Effector memory CD4-positive, alpha-beta T cell (primary cell): ENCODE data around the gene EIPR1.
"Not testable (repeated sequence)": the region's sequence is repeated elsewhere in the genome, so short reads cannot be mapped to it uniquely, and the experiment has no call there.

Experiments
- DNase-seq, 3 donors: peaks; one replicate each; pipeline ENCODE4 v3.0.0-alpha.2; 2020
- H3K27ac ChIP-seq: 2 replicates; pipeline ENCODE4 v1.7.0; 2013; ENCODE audit warnings: mild to moderate bottlenecking, low read length, moderate library complexity; ENCODE audit not compliant: insufficient read depth, poor library complexity, severe bottlenecking
- H3K27me3 ChIP-seq: replicated peaks from 2 replicates; pipeline ENCODE4 v1.7.0; 2013; ENCODE audit warnings: mild to moderate bottlenecking, low read length; ENCODE audit not compliant: insufficient read depth, control insufficient read depth, poor library complexity, severe bottlenecking
- H3K36me3 ChIP-seq: 2 replicates; pipeline ENCODE4 v1.7.0; 2013; ENCODE audit warnings: mild to moderate bottlenecking, low read length, moderate library complexity; ENCODE audit not compliant: control insufficient read depth, insufficient read depth
- H3K4me1 ChIP-seq: 2 replicates; pipeline ENCODE4 v1.7.0; 2013; ENCODE audit warnings: low read length, mild to moderate bottlenecking; ENCODE audit not compliant: control insufficient read depth, insufficient read depth, poor library complexity, severe bottlenecking
- H3K4me3 ChIP-seq: 2 replicates; pipeline ENCODE4 v1.7.0; 2013; ENCODE audit warnings: low read length, low read depth, mild to moderate bottlenecking; ENCODE audit not compliant: insufficient read depth, poor library complexity, severe bottlenecking
- H3K9me3 ChIP-seq: 2 replicates; pipeline ENCODE4 v1.7.0; 2013; ENCODE audit warnings: mild to moderate bottlenecking, low read length, moderate library complexity; ENCODE audit not compliant: control insufficient read depth

The EIPR1 gene

GRCh38 chr2:3290655-3291054, 87.0 kb downstream of the EIPR1 start:
- Histone ChIP-seq H3K27me3 (no peaks in the 10 kb centered on the region), H3K9me3 (no peaks in the 10 kb centered on the region), H3K27ac (no peak overlapping the region)

GRCh38 chr2:3289971-3290370, 87.6 kb downstream of the EIPR1 start:
- no peak overlapping the region for H3K27ac ChIP-seq
- H3K9me3 ChIP-seq = no peaks in the 10 kb centered on the region
- no peak for DNase-seq
- no peaks in the 10 kb centered on the region for H3K36me3 ChIP-seq
- no peaks in the 10 kb centered on the region for H3K4me1 ChIP-seq
- no peaks in the 10 kb centered on the region for H3K27me3 ChIP-seq
- no peak overlapping the region for H3K4me3 ChIP-seq

More at GRCh38 chr2:3290655-3291054, 87.0 kb downstream of the EIPR1 start:
- Histone ChIP-seq H3K36me3 (no peaks in the 10 kb centered on the region), H3K4me3 (no peak overlapping the region), H3K4me1 (no peaks in the 10 kb centered on the region)
- no peak for DNase-seq

- Histone ChIP-seq H3K27me3 (no peaks in the 10 kb centered on the region), H3K9me3 (no peaks in the 10 kb centered on the region), H3K27ac (no peak overlapping the region), H3K36me3 (no peaks in the 10 kb centered on the region), H3K4me3 (no peak overlapping the region), H3K4me1 (no peaks in the 10 kb centered on the region)
- no peak for DNase-seq
Observed at GRCh38 chr2:3289526-3289925, 88.1 kb downstream of the EIPR1 start.

GRCh38 chr2:3289171-3289515, 88.5 kb downstream of the EIPR1 start:
- Histone ChIP-seq H3K36me3 (no peaks in the 10 kb centered on the region), H3K4me1 (no peaks in the 10 kb centered on the region), H3K27me3 (no peaks in the 10 kb centered on the region), H3K4me3 (no peak overlapping the region), H3K27ac (no peak overlapping the region), H3K9me3 (no peaks in the 10 kb centered on the region)
- no peak for DNase-seq

GRCh38 chr2:3288470-3289170, 89.0 kb downstream of the EIPR1 start:
- DNase-seq = no peak
- Histone ChIP-seq H3K27me3 (no peaks in the 10 kb centered on the region), H3K4me3 (no peak overlapping the region), H3K9me3 (no peaks in the 10 kb centered on the region), H3K27ac (no peak overlapping the region), H3K36me3 (no peaks in the 10 kb centered on the region), H3K4me1 (no peaks in the 10 kb centered on the region)

GRCh38 chr2:3287896-3288295, 89.7 kb downstream of the EIPR1 start:
- no peak for DNase-seq
- H3K4me1 ChIP-seq = no peaks in the 10 kb centered on the region
- H3K9me3 ChIP-seq = no peaks in the 10 kb centered on the region
- no peak overlapping the region for H3K27ac ChIP-seq
- H3K36me3 ChIP-seq = no peaks in the 10 kb centered on the region
- no peak overlapping the region for H3K4me3 ChIP-seq
- no peaks in the 10 kb centered on the region for H3K27me3 ChIP-seq

- H3K4me3 ChIP-seq, H3K36me3 ChIP-seq, H3K27ac ChIP-seq, H3K27me3 ChIP-seq, DNase-seq, H3K4me1 ChIP-seq, H3K9me3 ChIP-seq: not testable (repeated sequence)
Observed at GRCh38 chr2:3286646-3287036, 91.0 kb downstream of the EIPR1 start.

- H3K4me3 ChIP-seq = no peak overlapping the region
- no peaks in the 10 kb centered on the region for H3K27me3 ChIP-seq
- no peak for DNase-seq
- H3K27ac ChIP-seq = no peak overlapping the region
- no peaks in the 10 kb centered on the region for H3K36me3 ChIP-seq
- no peaks in the 10 kb centered on the region for H3K4me1 ChIP-seq
- no peaks in the 10 kb centered on the region for H3K9me3 ChIP-seq
Observed at GRCh38 chr2:3285901-3286645, 91.5 kb downstream of the EIPR1 start.

GRCh38 chr2:3284657-3285630, 92.7 kb downstream of the EIPR1 start:
- DNase-seq = no peak
- H3K27ac ChIP-seq = no peak overlapping the region

More at GRCh38 chr2:3284657-3285630, 92.7 kb downstream of the EIPR1 start:
- H3K9me3 ChIP-seq = no peaks in the 10 kb centered on the region
- no peaks in the 10 kb centered on the region for H3K36me3 ChIP-seq
- H3K4me3 ChIP-seq = no peak overlapping the region
- H3K4me1 ChIP-seq = no peaks in the 10 kb centered on the region
- no peaks in the 10 kb centered on the region for H3K27me3 ChIP-seq
